Measurements from ENCODE around the gene TSEN54.
A peak's percentile ranks its signal among the peaks of the same experiment; 100 is the strongest.

Gene TSEN54

GRCh38 chr17:75565066-75565465 lies 48.7 kb downstream of the TSEN54 start:
- ChIA-PET POLR2A (no interaction called here), CTCF (interaction anchor here (0.9 kb wide), 1 partner anchor 35 kb away, joined by 3 read pairs; no protein-coding TSS in a partner anchor)
- Histone ChIP-seq H3K27me3 (replicated peaks in 2 of 5; ENCODE audit: control insufficient read depth in 4 of 5, insufficient read depth in 5 of 5, low read length in 4 of 5) (no peaks in the 10 kb centered on the region), H3K27ac (ENCODE audit: insufficient read depth in 1 of 2, low read depth in 1 of 2, low read length in 2 of 2, poor library complexity in 1 of 2, severe bottlenecking in 2 of 2) (no peak overlapping the region), H3K4me3 (ENCODE audit: control insufficient read depth in 1 of 7, extremely low read depth in 1 of 7, insufficient read depth in 4 of 7, low read depth in 2 of 7, low read length in 6 of 7) (no peak overlapping the region), H3K36me3 (ENCODE audit: control insufficient read depth in 4 of 4, insufficient read depth in 4 of 4, low read length in 3 of 4) (peaks cover 2 to 10% (median 6%) of the 10 kb centered on the region in 4 experiments), H3K9me3 (ENCODE audit: control extremely low read depth in 1 of 5, control insufficient read depth in 4 of 5, insufficient read depth in 2 of 5, low read depth in 1 of 5, low read length in 4 of 5) (no peaks in the 10 kb centered on the region), H3K4me1 (ENCODE audit: control extremely low read depth in 1 of 4, control insufficient read depth in 4 of 4, insufficient read depth in 4 of 4, low read length in 3 of 4) (peaks cover 0 to 3% (median 1%) of the 10 kb centered on the region in 4 experiments)
- DNase-seq: no peak
- WGBS (ENCODE audit: insufficient coverage): 96% methylated on average over 6 of the region's 7 CpGs

GRCh38 chr17:75565618-75566017 lies 49.3 kb downstream of the TSEN54 start:
- Histone ChIP-seq H3K36me3 (ENCODE audit: control insufficient read depth in 4 of 4, insufficient read depth in 4 of 4, low read length in 3 of 4) (peaks cover 2 to 10% (median 6%) of the 10 kb centered on the region in 4 experiments), H3K27ac (ENCODE audit: insufficient read depth in 1 of 2, low read depth in 1 of 2, low read length in 2 of 2, poor library complexity in 1 of 2, severe bottlenecking in 2 of 2) (no peak overlapping the region), H3K9me3 (ENCODE audit: control extremely low read depth in 1 of 5, control insufficient read depth in 4 of 5, insufficient read depth in 2 of 5, low read depth in 1 of 5, low read length in 4 of 5) (no peaks in the 10 kb centered on the region), H3K4me3 (ENCODE audit: control insufficient read depth in 1 of 7, extremely low read depth in 1 of 7, insufficient read depth in 4 of 7, low read depth in 2 of 7, low read length in 6 of 7) (no peak overlapping the region), H3K27me3 (replicated peaks in 2 of 5; ENCODE audit: control insufficient read depth in 4 of 5, insufficient read depth in 5 of 5, low read length in 4 of 5) (no peaks in the 10 kb centered on the region), H3K4me1 (ENCODE audit: control extremely low read depth in 1 of 4, control insufficient read depth in 4 of 4, insufficient read depth in 4 of 4, low read length in 3 of 4) (peaks cover 0 to 9% (median 6%) of the 10 kb centered on the region in 4 experiments)
- DNase-seq: no peak
- POLR2A ChIA-PET: no interaction called here
- WGBS (ENCODE audit: insufficient coverage): 98% methylated on average over 5 of the region's 6 CpGs
- CTCF ChIA-PET: interaction anchor here (0.9 kb wide), 1 partner anchor 34 kb away, joined by 3 read pairs; no protein-coding TSS in a partner anchor

GRCh38 chr17:75566416-75566815 lies 50.1 kb downstream of the TSEN54 start:
- Histone ChIP-seq H3K9me3 (ENCODE audit: control extremely low read depth in 1 of 5, control insufficient read depth in 4 of 5, insufficient read depth in 2 of 5, low read depth in 1 of 5, low read length in 4 of 5) (no peaks in the 10 kb centered on the region), H3K27me3 (replicated peaks in 2 of 5; ENCODE audit: control insufficient read depth in 4 of 5, insufficient read depth in 5 of 5, low read length in 4 of 5) (no peaks in the 10 kb centered on the region), H3K4me1 (ENCODE audit: control extremely low read depth in 1 of 4, control insufficient read depth in 4 of 4, insufficient read depth in 4 of 4, low read length in 3 of 4) (peaks cover 0 to 17% (median 14%) of the 10 kb centered on the region in 4 experiments), H3K27ac (ENCODE audit: insufficient read depth in 1 of 2, low read depth in 1 of 2, low read length in 2 of 2, poor library complexity in 1 of 2, severe bottlenecking in 2 of 2) (no peak overlapping the region), H3K4me3 (ENCODE audit: control insufficient read depth in 1 of 7, extremely low read depth in 1 of 7, insufficient read depth in 4 of 7, low read depth in 2 of 7, low read length in 6 of 7) (no peak overlapping the region), H3K36me3 (ENCODE audit: control insufficient read depth in 4 of 4, insufficient read depth in 4 of 4, low read length in 3 of 4) (peaks cover 2 to 10% (median 6%) of the 10 kb centered on the region in 4 experiments)
- WGBS (ENCODE audit: insufficient coverage): 94% methylated on average over 6 of the region's 6 CpGs
- no peak for DNase-seq
- ChIA-PET CTCF (no interaction called here), POLR2A (no interaction called here)

GRCh38 chr17:75566834-75567233 lies 50.5 kb downstream of the TSEN54 start:
- peaks cover 2 to 10% (median 6%) of the 10 kb centered on the region in 4 experiments for H3K36me3 ChIP-seq (ENCODE audit: control insufficient read depth in 4 of 4, insufficient read depth in 4 of 4, low read length in 3 of 4)
- H3K27me3 ChIP-seq (replicated peaks in 2 of 5; ENCODE audit: control insufficient read depth in 4 of 5, insufficient read depth in 5 of 5, low read length in 4 of 5): no peaks in the 10 kb centered on the region
- H3K4me1 ChIP-seq (ENCODE audit: control extremely low read depth in 1 of 4, control insufficient read depth in 4 of 4, insufficient read depth in 4 of 4, low read length in 3 of 4): peaks cover 0 to 21% (median 18%) of the 10 kb centered on the region in 4 experiments
- H3K9me3 ChIP-seq (ENCODE audit: control extremely low read depth in 1 of 5, control insufficient read depth in 4 of 5, insufficient read depth in 2 of 5, low read depth in 1 of 5, low read length in 4 of 5): no peaks in the 10 kb centered on the region
- ChIA-PET POLR2A (no interaction called here), CTCF (no interaction called here)
- no peak overlapping the region for H3K27ac ChIP-seq (ENCODE audit: insufficient read depth in 1 of 2, low read depth in 1 of 2, low read length in 2 of 2, poor library complexity in 1 of 2, severe bottlenecking in 2 of 2)
- WGBS (ENCODE audit: insufficient coverage): 95% methylated on average over 4 of the region's 5 CpGs
- H3K4me3 ChIP-seq (ENCODE audit: control insufficient read depth in 1 of 7, extremely low read depth in 1 of 7, insufficient read depth in 4 of 7, low read depth in 2 of 7, low read length in 6 of 7): no peak overlapping the region
- no peak for DNase-seq

GRCh38 chr17:75568412-75569255 lies 52.3 kb downstream of the TSEN54 start:
- 98% methylated on average over 19 of the region's 31 CpGs for WGBS (ENCODE audit: insufficient coverage)
- POLR2A ChIA-PET: no interaction called here
- H3K36me3 ChIP-seq (ENCODE audit: control insufficient read depth in 4 of 4, insufficient read depth in 4 of 4, low read length in 3 of 4): peaks cover 0 to 5% (median 3%) of the 10 kb centered on the region in 4 experiments
- peaks cover 0 to 22% (median 20%) of the 10 kb centered on the region in 4 experiments for H3K4me1 ChIP-seq (ENCODE audit: control extremely low read depth in 1 of 4, control insufficient read depth in 4 of 4, insufficient read depth in 4 of 4, low read length in 3 of 4)
- no peak overlapping the region for H3K4me3 ChIP-seq (ENCODE audit: control insufficient read depth in 1 of 7, extremely low read depth in 1 of 7, insufficient read depth in 4 of 7, low read depth in 2 of 7, low read length in 6 of 7)
- CTCF ChIA-PET: interaction anchor here (0.6 to 1.8 kb wide), 2 partner anchors 12 to 257 kb away, joined by 3 to 4 read pairs; no protein-coding TSS in a partner anchor
- no peak overlapping the region for H3K27ac ChIP-seq (ENCODE audit: insufficient read depth in 1 of 2, low read depth in 1 of 2, low read length in 2 of 2, poor library complexity in 1 of 2, severe bottlenecking in 2 of 2)
- H3K27me3 ChIP-seq (replicated peaks in 2 of 5; ENCODE audit: control insufficient read depth in 4 of 5, insufficient read depth in 5 of 5, low read length in 4 of 5): no peaks in the 10 kb centered on the region
- H3K9me3 ChIP-seq (ENCODE audit: control extremely low read depth in 1 of 5, control insufficient read depth in 4 of 5, insufficient read depth in 2 of 5, low read depth in 1 of 5, low read length in 4 of 5): no peaks in the 10 kb centered on the region
- DNase-seq: no peak

GRCh38 chr17:75570034-75570676 lies 53.8 kb downstream of the TSEN54 start:
- Histone ChIP-seq H3K4me3 (ENCODE audit: control insufficient read depth in 1 of 7, extremely low read depth in 1 of 7, insufficient read depth in 4 of 7, low read depth in 2 of 7, low read length in 6 of 7) (no peak overlapping the region), H3K36me3 (ENCODE audit: control insufficient read depth in 4 of 4, insufficient read depth in 4 of 4, low read length in 3 of 4) (peaks cover 0 to 2% (median 0%) of the 10 kb centered on the region in 4 experiments), H3K27ac (ENCODE audit: insufficient read depth in 1 of 2, low read depth in 1 of 2, low read length in 2 of 2, poor library complexity in 1 of 2, severe bottlenecking in 2 of 2) (peak overlapping the region; percentile 33 to 91), H3K9me3 (ENCODE audit: control extremely low read depth in 1 of 5, control insufficient read depth in 4 of 5, insufficient read depth in 2 of 5, low read depth in 1 of 5, low read length in 4 of 5) (no peaks in the 10 kb centered on the region), H3K4me1 (ENCODE audit: control extremely low read depth in 1 of 4, control insufficient read depth in 4 of 4, insufficient read depth in 4 of 4, low read length in 3 of 4) (peaks cover 0 to 22% (median 20%) of the 10 kb centered on the region in 4 experiments), H3K27me3 (replicated peaks in 2 of 5; ENCODE audit: control insufficient read depth in 4 of 5, insufficient read depth in 5 of 5, low read length in 4 of 5) (no peaks in the 10 kb centered on the region)
- ChIA-PET POLR2A (interaction anchor here (1.5 kb wide), 1 partner anchor 18 kb away, joined by 5 read pairs; no protein-coding TSS in a partner anchor), CTCF (interaction anchor here (1.3 to 1.8 kb wide), 3 partner anchors 11 to 300 kb away, joined by 4 to 5 read pairs (median 5); partner anchors contain the start of gene MIF4GD)
- WGBS (ENCODE audit: insufficient coverage): 96% methylated on average over 26 of the region's 35 CpGs
- no peak for DNase-seq
